8988T (cell line): ENCODE data around the gene ATRAID.

Experiments
- DNase-seq: peaks from one replicate; pipeline ENCODE4 v3.0.0; 2011

The ATRAID gene

GRCh38 chr2:27220091-27220490, 8.2 kb downstream of the ATRAID start:
- no peak for DNase-seq

GRCh38 chr2:27221166-27221565, 9.3 kb downstream of the ATRAID start:
- DNase-seq: no peak

GRCh38 chr2:27222407-27222806, 10.6 kb downstream of the ATRAID start:
- no peak for DNase-seq

- DNase-seq: no peak
Measured at GRCh38 chr2:27223416-27223815, 11.6 kb downstream of the ATRAID start.

- DNase-seq: no peak
Measured at GRCh38 chr2:27225526-27225925, 13.7 kb downstream of the ATRAID start.

- no peak for DNase-seq
Measured at GRCh38 chr2:27227501-27227900, 15.7 kb downstream of the ATRAID start.

GRCh38 chr2:27231921-27232320, 20.1 kb downstream of the ATRAID start:
- no peak for DNase-seq

- no peak for DNase-seq
Measured at GRCh38 chr2:27233341-27233740, 21.5 kb downstream of the ATRAID start.

- no peak for DNase-seq
Measured at GRCh38 chr2:27236136-27236535, 24.3 kb downstream of the ATRAID start.

GRCh38 chr2:27236626-27237025, 24.8 kb downstream of the ATRAID start:
- DNase-seq: no peak

- no peak for DNase-seq
Measured at GRCh38 chr2:27237341-27237945, 25.6 kb downstream of the ATRAID start.

- DNase-seq: no peak
Measured at GRCh38 chr2:27238976-27239375, 27.1 kb downstream of the ATRAID start.

- no peak for DNase-seq
Measured at GRCh38 chr2:27240406-27240805, 28.6 kb downstream of the ATRAID start.

GRCh38 chr2:27241761-27242613, 30.1 kb downstream of the ATRAID start:
- DNase-seq: no peak

- no peak for DNase-seq
Measured at GRCh38 chr2:27242614-27242951, 30.7 kb downstream of the ATRAID start.

- DNase-seq: no peak
Measured at GRCh38 chr2:27243391-27244130, 31.7 kb downstream of the ATRAID start.

- DNase-seq: no peak
Measured at GRCh38 chr2:27245116-27245515, 33.3 kb downstream of the ATRAID start.

GRCh38 chr2:27245626-27246025, 33.8 kb downstream of the ATRAID start:
- DNase-seq: no peak

- no peak for DNase-seq
Measured at GRCh38 chr2:27247893-27248292, 36.1 kb downstream of the ATRAID start.

GRCh38 chr2:27249159-27249890, 37.5 kb downstream of the ATRAID start:
- DNase-seq: no peak

GRCh38 chr2:27249891-27250651, 38.2 kb downstream of the ATRAID start:
- peak; percentile 85 for DNase-seq

- DNase-seq: no peak
Measured at GRCh38 chr2:27250652-27251379, 39.0 kb downstream of the ATRAID start.
